C4-2B (cell line): ENCODE results near the gene SYK.
"Not testable (repeated sequence)": the region's sequence is repeated elsewhere in the genome, so short reads cannot be mapped to it uniquely, and the experiment has no call there.

Source experiments
- CTCF ChIP-seq: fragments of 450-650 bp; conservative IDR thresholded peaks from 2 replicates; pipeline ENCODE4 v1.5.1; 2017; ENCODE audit warnings: mild to moderate bottlenecking
- ZFX ChIP-seq: fragments of 450-650 bp; IDR thresholded peaks from 2 replicates; pipeline ENCODE4 v1.6.1; 2017

- TF ChIP-seq CTCF, ZFX: not testable (repeated sequence)
Measured at GRCh38 chr9:90821236-90821635, 19.6 kb downstream of the SYK start.
